Diencephalon (tissue), 1 donor: Measurements from ENCODE around the gene BRK1. TPM values are rescaled to one million over a fixed set of nuclear protein-coding genes. Genes with fewer than 3 reads are reported as not detected.

Source experiments
- total RNA-seq: library from RNA; depleted of rRNA; stranded (reverse); fragments of >200 nt; gene quantifications from one replicate; pipeline ENCODE4 v1.2.3, GENCODE V29; 2014

BRK1 gene
- 99.4 TPM for total RNA-seq

DNA sequence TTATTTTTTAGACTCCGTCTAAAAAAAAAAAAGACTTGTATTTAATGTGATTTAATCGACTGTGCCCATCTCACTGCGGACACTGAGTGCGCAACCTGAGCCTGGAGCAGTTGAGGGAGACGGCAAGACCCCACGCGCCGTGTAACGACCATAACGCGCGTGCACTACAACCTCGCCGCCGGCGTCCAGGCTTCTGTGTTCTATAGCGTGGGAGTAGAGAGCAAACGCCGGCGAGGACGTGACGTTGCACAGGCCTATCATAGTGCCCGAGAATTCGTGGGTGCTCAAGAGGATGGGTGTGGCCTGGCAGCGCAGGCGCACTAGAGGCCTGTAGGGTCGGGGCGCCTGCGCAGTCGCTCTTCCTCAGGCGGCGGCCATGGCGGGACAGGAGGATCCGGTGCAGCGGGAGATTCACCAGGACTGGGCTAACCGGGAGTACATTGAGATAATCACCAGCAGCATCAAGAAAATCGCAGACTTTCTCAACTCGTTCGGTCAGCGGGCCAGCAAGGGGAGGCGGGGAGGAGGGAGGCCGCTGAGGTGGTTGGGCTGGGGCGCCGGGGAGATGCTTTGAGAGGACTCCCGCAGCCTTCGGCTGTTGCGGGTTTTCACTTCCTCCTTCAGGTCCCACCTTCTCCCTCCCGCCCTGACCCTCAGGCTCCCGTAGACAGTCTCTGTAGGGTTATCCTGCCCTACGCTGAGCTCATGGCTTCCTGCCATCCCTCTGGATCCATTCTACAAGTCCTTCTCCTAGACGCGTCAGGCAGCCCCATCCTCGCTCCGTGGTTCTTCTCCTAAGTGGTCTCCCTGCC is at the start of gene BRK1:
Gene BRK1 (plus strand): TSS at position 350 of the 812 bp plus-strand sequence. CDS start 27 bp downstream, at position 377.

DNA sequence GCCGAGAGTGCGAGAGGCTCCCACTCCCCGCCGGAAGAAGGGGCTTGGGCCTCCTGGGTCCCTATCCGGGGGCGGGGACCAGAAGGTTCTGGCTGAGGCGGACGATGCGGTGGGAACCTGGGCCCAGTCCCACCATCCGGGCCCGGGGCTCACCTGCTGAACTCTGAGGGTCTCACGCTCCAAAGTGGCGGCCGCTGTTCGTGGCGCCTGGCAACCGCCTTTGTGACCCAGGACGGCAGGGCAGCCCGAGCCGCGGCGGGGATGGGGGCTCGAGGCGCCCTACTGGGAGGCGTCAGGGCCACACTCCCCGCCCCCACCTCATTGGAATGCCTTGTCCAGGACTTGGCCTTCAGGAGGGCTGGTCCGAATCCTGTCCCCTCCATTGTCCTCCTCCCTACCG is 7.4 kb upstream of the BRK1 start, which contains the start of gene FANCD2OS:
Gene FANCD2OS (minus strand): TSS at position 165 of the 400 bp plus-strand sequence. CDS start 3,481 bp downstream, outside the sequence.

DNA sequence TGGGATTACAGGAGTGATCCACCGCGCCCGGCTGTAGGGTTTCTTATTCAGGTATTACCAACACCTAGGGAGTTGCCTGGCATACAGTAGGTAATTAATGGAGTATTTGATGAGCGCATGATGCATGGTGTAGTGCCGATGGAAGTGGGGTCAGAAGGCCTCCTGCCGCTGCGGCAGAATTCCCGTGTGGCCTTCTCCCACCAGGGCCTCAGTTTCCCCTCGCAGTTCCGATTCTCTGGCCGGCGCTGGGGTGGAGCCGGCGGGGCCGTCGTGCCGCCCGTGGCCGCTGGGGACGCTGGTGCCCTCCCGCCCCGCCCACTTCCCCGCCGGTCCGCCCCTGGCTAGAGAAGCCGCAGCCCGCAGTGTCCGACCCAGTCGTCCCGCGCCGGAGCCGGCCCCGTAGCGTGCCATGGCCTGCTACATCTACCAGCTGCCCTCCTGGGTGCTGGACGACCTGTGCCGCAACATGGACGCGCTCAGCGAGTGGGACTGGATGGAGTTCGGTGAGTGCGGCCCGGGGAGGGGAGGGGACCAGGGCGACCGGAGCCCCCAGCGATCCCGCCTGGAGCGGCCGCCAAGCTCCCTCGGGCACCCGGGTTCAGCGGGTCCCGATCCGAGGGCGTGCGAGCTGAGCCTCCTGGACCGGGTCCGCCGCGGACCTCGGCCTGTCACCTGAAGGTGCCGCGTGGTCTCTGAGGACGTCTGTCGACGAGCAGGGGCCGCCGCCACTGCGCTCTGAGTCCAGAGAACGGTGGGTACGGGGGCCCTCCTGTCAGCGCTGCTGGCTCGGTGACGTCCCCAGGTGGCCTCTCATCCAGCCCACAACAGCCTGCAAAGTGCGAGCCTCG is 49.3 kb downstream of the BRK1 start, which contains the start of gene IRAK2:
Gene IRAK2 (plus strand): TSS at position 374 of the 848 bp plus-strand sequence. CDS start 36 bp downstream, at position 410.

Other genes starting within 250 kb of the BRK1 start
- not detected for gene CIDEC, start 235.4 kb upstream of the BRK1 start, total RNA-seq
- 20.1 TPM for gene JAGN1, start 225.1 kb upstream of the BRK1 start, total RNA-seq
- gene IL17RE, start 212.8 kb upstream of the BRK1 start, total RNA-seq, result 1.4 TPM
- gene IL17RC, start 198.6 kb upstream of the BRK1 start, total RNA-seq, result 4.8 TPM
- 27.2 TPM for gene CRELD1, start 181.8 kb upstream of the BRK1 start, total RNA-seq
- 9.9 TPM for gene PRRT3, start 163.3 kb upstream of the BRK1 start, total RNA-seq
- gene EMC3, start 128.8 kb upstream of the BRK1 start, total RNA-seq, result 51.2 TPM
- gene FANCD2, start 89.2 kb upstream of the BRK1 start, total RNA-seq, result 7.2 TPM
- gene FANCD2OS, start 7.4 kb upstream of the BRK1 start, total RNA-seq, result not detected
- 92.7 TPM for gene VHL, start 26.1 kb downstream of the BRK1 start, total RNA-seq
- gene IRAK2, start 49.2 kb downstream of the BRK1 start, total RNA-seq, result 6.0 TPM
- 39.4 TPM for gene TATDN2, start 132.8 kb downstream of the BRK1 start, total RNA-seq
- gene GHRL, start 177.3 kb downstream of the BRK1 start, total RNA-seq, result not detected
- gene SEC13, start 205.4 kb downstream of the BRK1 start, total RNA-seq, result 61.4 TPM